Nephron (organoid): ENCODE data around the gene RAP1GAP.

ENCODE experiments used
- H3K27ac Mint-ChIP-seq, 3 experiments: 2 replicates each; pipeline ENCODE4 v1.8.0; 2020; ENCODE audit warnings: mixed read lengths in 3 of 3, mild to moderate bottlenecking in 2 of 3, moderate library complexity in 1 of 3
- H3K27me3 Mint-ChIP-seq: 2 replicates; pipeline ENCODE4 v1.8.0; 2021; ENCODE audit warnings: low read depth, mild to moderate bottlenecking, moderate library complexity, mixed read lengths
- H3K36me3 Mint-ChIP-seq: 2 replicates; pipeline ENCODE4 v1.8.0; 2020; ENCODE audit warnings: low read depth, mixed read lengths
- H3K4me1 Mint-ChIP-seq: 2 replicates; pipeline ENCODE4 v1.8.0; 2020; ENCODE audit warnings: mixed read lengths
- H3K4me3 Mint-ChIP-seq, 3 experiments: 2 replicates each; pipeline ENCODE4 v1.8.0; 2020; ENCODE audit warnings: mild to moderate bottlenecking in 3 of 3, mixed read lengths in 3 of 3, moderate library complexity in 2 of 3
- H3K9me3 Mint-ChIP-seq: 2 replicates; pipeline ENCODE4 v1.8.0; 2020; ENCODE audit warnings: mixed read lengths
- TF ChIP-seq, protein P1 (sequence below), 3 experiments: fragments of 200-600 bp; sonication (generic); IDR thresholded peaks; one replicate each; pipeline ENCODE4 v1.5.0; 2021; ENCODE audit warnings: antibody characterized with exemption in 3 of 3; ENCODE audit not compliant: unreplicated experiment in 3 of 3

The RAP1GAP gene

GRCh38 chr1:21655748-21656147, 13.4 kb downstream of the RAP1GAP start:
- no peaks in the 10 kb centered on the region for H3K36me3 Mint-ChIP-seq
- TF ChIP-seq, protein P1, sequence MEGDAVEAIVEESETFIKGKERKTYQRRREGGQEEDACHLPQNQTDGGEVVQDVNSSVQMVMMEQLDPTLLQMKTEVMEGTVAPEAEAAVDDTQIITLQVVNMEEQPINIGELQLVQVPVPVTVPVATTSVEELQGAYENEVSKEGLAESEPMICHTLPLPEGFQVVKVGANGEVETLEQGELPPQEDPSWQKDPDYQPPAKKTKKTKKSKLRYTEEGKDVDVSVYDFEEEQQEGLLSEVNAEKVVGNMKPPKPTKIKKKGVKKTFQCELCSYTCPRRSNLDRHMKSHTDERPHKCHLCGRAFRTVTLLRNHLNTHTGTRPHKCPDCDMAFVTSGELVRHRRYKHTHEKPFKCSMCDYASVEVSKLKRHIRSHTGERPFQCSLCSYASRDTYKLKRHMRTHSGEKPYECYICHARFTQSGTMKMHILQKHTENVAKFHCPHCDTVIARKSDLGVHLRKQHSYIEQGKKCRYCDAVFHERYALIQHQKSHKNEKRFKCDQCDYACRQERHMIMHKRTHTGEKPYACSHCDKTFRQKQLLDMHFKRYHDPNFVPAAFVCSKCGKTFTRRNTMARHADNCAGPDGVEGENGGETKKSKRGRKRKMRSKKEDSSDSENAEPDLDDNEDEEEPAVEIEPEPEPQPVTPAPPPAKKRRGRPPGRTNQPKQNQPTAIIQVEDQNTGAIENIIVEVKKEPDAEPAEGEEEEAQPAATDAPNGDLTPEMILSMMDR (IDR thresholded peaks at IDR 0.05; ENCODE audit: unreplicated experiment in 3 of 3): no peak
- H3K4me3 Mint-ChIP-seq: no peak overlapping the region
- no peaks in the 10 kb centered on the region for H3K9me3 Mint-ChIP-seq
- H3K27ac Mint-ChIP-seq: no peak overlapping the region
- peaks cover 12% of the 10 kb centered on the region for H3K4me1 Mint-ChIP-seq
- H3K27me3 Mint-ChIP-seq: peaks cover 66% of the 10 kb centered on the region

GRCh38 chr1:21655259-21655658, 13.9 kb downstream of the RAP1GAP start:
- no peaks in the 10 kb centered on the region for H3K36me3 Mint-ChIP-seq
- H3K27me3 Mint-ChIP-seq: peaks cover 63% of the 10 kb centered on the region
- no peak overlapping the region for H3K4me3 Mint-ChIP-seq
- no peaks in the 10 kb centered on the region for H3K9me3 Mint-ChIP-seq
- no peak overlapping the region for H3K27ac Mint-ChIP-seq
- TF ChIP-seq, protein P1 (IDR thresholded peaks at IDR 0.05; ENCODE audit: unreplicated experiment in 3 of 3): no peak
- peaks cover 12% of the 10 kb centered on the region for H3K4me1 Mint-ChIP-seq

GRCh38 chr1:21654209-21654608, 14.9 kb downstream of the RAP1GAP start:
- H3K36me3 Mint-ChIP-seq: no peaks in the 10 kb centered on the region
- H3K27me3 Mint-ChIP-seq: peaks cover 58% of the 10 kb centered on the region
- no peaks in the 10 kb centered on the region for H3K9me3 Mint-ChIP-seq
- H3K27ac Mint-ChIP-seq: no peak overlapping the region
- H3K4me1 Mint-ChIP-seq: peaks cover 12% of the 10 kb centered on the region
- peak overlapping the region in 1 of 3 experiments; percentile 24 for H3K4me3 Mint-ChIP-seq
- TF ChIP-seq, protein P1 (IDR thresholded peaks at IDR 0.05; ENCODE audit: unreplicated experiment in 3 of 3): no peak

DNA sequence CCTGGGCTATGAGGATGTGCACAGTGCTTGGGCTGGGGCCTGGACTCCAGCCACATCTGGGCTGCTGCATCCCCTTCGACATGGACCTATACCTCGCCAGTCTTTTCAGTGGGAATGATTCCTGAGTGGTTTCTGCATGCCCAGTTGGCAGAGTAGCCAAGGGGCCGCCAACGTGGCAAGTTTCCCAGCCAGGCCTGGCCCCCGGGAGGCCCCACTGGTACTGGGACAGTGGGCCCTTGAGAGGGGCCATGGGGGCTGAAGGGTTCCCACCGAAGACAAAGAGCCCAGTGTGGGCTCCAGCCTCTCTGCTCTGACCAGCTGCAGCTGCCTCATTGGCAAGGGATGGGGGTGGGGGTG, 15.4 kb downstream of the RAP1GAP start:
- TF ChIP-seq, protein P1 (IDR thresholded peaks at IDR 0.05; ENCODE audit: unreplicated experiment in 3 of 3): no peak
- H3K4me3 Mint-ChIP-seq: no peak overlapping the region

GRCh38 chr1:21652937-21653743, 16.0 kb downstream of the RAP1GAP start:
- no peaks in the 10 kb centered on the region for H3K9me3 Mint-ChIP-seq
- TF ChIP-seq, protein P1 (IDR thresholded peaks at IDR 0.05; ENCODE audit: unreplicated experiment in 3 of 3): no peak
- H3K4me3 Mint-ChIP-seq: peak overlapping the region; percentile 81 to 85 (median 85)
- no peaks in the 10 kb centered on the region for H3K36me3 Mint-ChIP-seq
- no peak overlapping the region for H3K27ac Mint-ChIP-seq
- peaks cover 12% of the 10 kb centered on the region for H3K4me1 Mint-ChIP-seq
- H3K27me3 Mint-ChIP-seq: peaks cover 52% of the 10 kb centered on the region

More for the DNA sequence above, 15.4 kb downstream of the RAP1GAP start:
- no peak overlapping the region for H3K27ac Mint-ChIP-seq
- H3K9me3 Mint-ChIP-seq: no peaks in the 10 kb centered on the region
- no peaks in the 10 kb centered on the region for H3K36me3 Mint-ChIP-seq
- H3K27me3 Mint-ChIP-seq: peaks cover 54% of the 10 kb centered on the region
- H3K4me1 Mint-ChIP-seq: peaks cover 12% of the 10 kb centered on the region
